Breast epithelium (tissue), 3 donors: ENCODE measurements around the gene FBXO46.

Experiments
- CTCF ChIP-seq, 3 donors: fragments of 450-650 bp; IDR thresholded peaks; one replicate each; pipeline ENCODE4 v1.5.1; 2016 to 2017; ENCODE audit warnings: antibody characterized with exemption in 3 of 3, mild to moderate bottlenecking in 3 of 3, moderate library complexity in 3 of 3
- POLR2A ChIP-seq: fragments of 450-650 bp; IDR thresholded peaks from one replicate; pipeline ENCODE4 v1.6.1; 2016; ENCODE audit warnings: antibody characterized with exemption, mild to moderate bottlenecking, moderate library complexity
- POLR2AphosphoS5 ChIP-seq, 3 donors: sonication (generic); formaldehyde crosslinking; IDR thresholded peaks; one replicate each; pipeline ENCODE4 v1.6.1; 2017; ENCODE audit warnings: antibody characterized with exemption in 3 of 3

GRCh38 chr19:45768984-45769782, 38.5 kb upstream of the FBXO46 start, which contains the start of gene SIX5:
- TF ChIP-seq CTCF (IDR thresholded peaks at IDR 0.05): no peak
- peak; percentile 83 to 91 (median 89) for TF ChIP-seq POLR2AphosphoS5 (IDR thresholded peaks at IDR 0.05)
- TF ChIP-seq POLR2A: peak; percentile 89
